ENCODE measurements around the gene DESI1. TPM values are rescaled to one million over a fixed set of nuclear protein-coding genes. Genes with fewer than 3 reads are reported as not detected.

The DESI1 gene
- total and polyA plus RNA-seq, 2 of the 13 experiments (the other 11 are each of a cell fraction or from before 2014, with no cell fraction given), result 21.6 to 29.2 TPM

GRCh38 chr22:41576877-41577276 lies 44.0 kb downstream of the DESI1 start (continued):
- TF ChIP-seq ZNF792 (CRISPR knock-in tag; IDR thresholded peaks at IDR 0.05), result peak; percentile 67; the same call in 1 of the 2 replicates
- TF ChIP-seq BCL6 (CRISPR knock-in tag; IDR thresholded peaks at IDR 0.05), result 0 out of 2 replicates have a peak, but pooled peaks have one; percentile 27
- no peak for TF ChIP-seq NFIB (CRISPR knock-in tag; IDR thresholded peaks at IDR 0.05; ENCODE audit: borderline replicate concordance)
- TF ChIP-seq ZNF546 (CRISPR knock-in tag; conservative IDR thresholded peaks at IDR 0.05), result no peak
- no peak for TF ChIP-seq MEF2D (CRISPR knock-in tag; IDR thresholded peaks at IDR 0.05)
- no peak for TF ChIP-seq ARHGAP35 (CRISPR knock-in tag; IDR thresholded peaks at IDR 0.05; ENCODE audit: borderline replicate concordance)
- no peak; the same call in 1 of the 2 replicates for TF ChIP-seq HIC2 (CRISPR knock-in tag; IDR thresholded peaks at IDR 0.05; ENCODE audit: low read depth)
- no peak for TF ChIP-seq SNAPC5 (CRISPR knock-in tag; IDR thresholded peaks at IDR 0.05; ENCODE audit: borderline replicate concordance)
- no peak for TF ChIP-seq IRF1 (CRISPR knock-in tag; IDR thresholded peaks at IDR 0.05; ENCODE audit: low read depth)
- TF ChIP-seq ZNF678 (CRISPR knock-in tag; IDR thresholded peaks at IDR 0.05), result no peak
- TF ChIP-seq ZBTB49 (CRISPR knock-in tag; IDR thresholded peaks at IDR 0.05; ENCODE audit: borderline replicate concordance), result no peak
- TF ChIP-seq ZNF782 (CRISPR knock-in tag; IDR thresholded peaks at IDR 0.05; ENCODE audit: borderline replicate concordance), result no peak; the same call in 1 of the 2 replicates
- no peak for TF ChIP-seq HOXA9 (CRISPR knock-in tag; IDR thresholded peaks at IDR 0.05; ENCODE audit: borderline replicate concordance)
- no peak for TF ChIP-seq ZBTB40 (IDR thresholded peaks at IDR 0.05)
- no peak for TF ChIP-seq ZBTB40 (CRISPR knock-in tag; IDR thresholded peaks at IDR 0.05)
- no peak for TF ChIP-seq MAFG (CRISPR knock-in tag; IDR thresholded peaks at IDR 0.05)

All from HepG2 (cell line).